CD4-positive, CD25-positive, alpha-beta regulatory T cell (primary cell): ENCODE measurements around the gene GABRB2. TPM values are rescaled to one million over a fixed set of nuclear protein-coding genes. Genes with fewer than 3 reads are reported as not detected.

ENCODE experiments used
- polyA plus RNA-seq, 4 donors: library from polyadenylated mRNA; unstranded; fragments of 300-500 nt; fragmentation: Illumina TruSeq; gene quantifications; one replicate each; pipeline ENCODE4 v1.2.3, GENCODE V29; 2021
- total RNA-seq: library from RNA; stranded (reverse); gene quantifications from one replicate; pipeline ENCODE4 v1.2.3, GENCODE V29; 2022

The GABRB2 gene
- total and polyA plus RNA-seq, 5 donors from 2014 or later: not detected

Other genes with a start within 250 kb of the GABRB2 start
- not detected for gene GABRA6, start 139.0 kb upstream of the GABRB2 start, total RNA-seq
- gene GABRA6, start 139.0 kb upstream of the GABRB2 start, polyA plus RNA-seq: not detected